NK-92 (cell line): ENCODE data around the gene TWNK.
"Not testable (repeated sequence)": the region's sequence is repeated elsewhere in the genome, so short reads cannot be mapped to it uniquely, and the experiment has no call there.

Experiments
- DNase-seq: peaks from one replicate; lab custom pipeline; 2025; ENCODE audit not compliant: unreplicated experiment; lab: John Stamatoyannopoulos, UW

TWNK gene

GRCh38 chr10:100972904-100973535 is 14.3 kb upstream of the TWNK start:
- DNase-seq: no peak

DNA sequence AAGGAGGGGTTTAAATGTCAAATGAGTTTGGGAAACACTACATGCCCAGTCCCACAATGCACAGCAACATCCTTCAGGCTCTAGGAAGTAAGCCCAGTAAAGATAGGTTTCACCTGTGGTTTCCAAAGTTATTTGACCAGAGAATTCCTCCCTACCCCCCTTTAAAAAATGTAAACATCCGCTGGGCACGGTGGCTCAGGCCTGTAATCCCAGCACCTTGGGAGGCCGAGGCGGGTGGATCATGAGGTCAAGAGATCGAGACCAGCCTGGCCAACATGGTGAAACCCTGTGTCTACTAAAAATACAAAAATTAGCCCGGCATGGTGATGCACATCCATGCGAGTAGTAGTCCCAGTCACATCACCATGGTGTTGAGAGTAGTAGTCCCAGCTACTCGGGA is 11.9 kb upstream of the TWNK start:
- not testable (repeated sequence) for DNase-seq

- no peak for DNase-seq
Observed at GRCh38 chr10:100976906-100977305, 10.4 kb upstream of the TWNK start.

DNA sequence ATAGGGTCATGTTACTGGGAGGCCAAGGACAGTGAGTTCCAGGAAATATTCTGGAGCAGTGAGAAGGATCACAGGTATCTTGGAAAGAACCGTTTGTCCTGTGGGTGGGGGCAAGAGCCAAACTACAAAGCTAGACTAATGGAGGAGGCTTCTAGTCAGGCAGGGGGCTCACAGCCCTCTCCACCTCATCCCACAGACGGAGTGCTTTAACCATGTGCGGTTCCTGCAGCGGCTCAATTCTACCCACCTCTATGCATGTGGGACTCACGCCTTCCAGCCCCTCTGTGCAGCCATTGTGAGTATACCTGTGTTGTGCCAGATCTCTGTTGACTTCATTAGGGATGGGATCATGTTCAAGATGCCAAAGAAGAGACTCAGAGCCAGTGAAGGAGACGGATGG is 9.9 kb upstream of the TWNK start:
- DNase-seq: no peak

GRCh38 chr10:100978121-100978900 is 9.0 kb upstream of the TWNK start:
- DNase-seq: no peak

DNA sequence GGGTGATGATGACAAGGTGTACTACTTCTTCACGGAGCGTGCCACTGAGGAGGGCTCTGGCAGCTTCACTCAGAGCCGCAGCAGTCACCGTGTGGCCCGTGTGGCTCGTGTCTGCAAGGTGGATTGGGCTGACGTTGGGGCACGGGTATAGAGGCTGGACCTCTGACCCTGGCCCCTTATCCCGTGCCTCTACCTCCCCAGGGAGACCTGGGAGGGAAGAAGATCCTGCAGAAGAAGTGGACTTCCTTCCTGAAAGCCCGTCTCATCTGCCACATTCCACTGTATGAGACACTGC is 8.5 kb upstream of the TWNK start:
- DNase-seq: no peak

DNA sequence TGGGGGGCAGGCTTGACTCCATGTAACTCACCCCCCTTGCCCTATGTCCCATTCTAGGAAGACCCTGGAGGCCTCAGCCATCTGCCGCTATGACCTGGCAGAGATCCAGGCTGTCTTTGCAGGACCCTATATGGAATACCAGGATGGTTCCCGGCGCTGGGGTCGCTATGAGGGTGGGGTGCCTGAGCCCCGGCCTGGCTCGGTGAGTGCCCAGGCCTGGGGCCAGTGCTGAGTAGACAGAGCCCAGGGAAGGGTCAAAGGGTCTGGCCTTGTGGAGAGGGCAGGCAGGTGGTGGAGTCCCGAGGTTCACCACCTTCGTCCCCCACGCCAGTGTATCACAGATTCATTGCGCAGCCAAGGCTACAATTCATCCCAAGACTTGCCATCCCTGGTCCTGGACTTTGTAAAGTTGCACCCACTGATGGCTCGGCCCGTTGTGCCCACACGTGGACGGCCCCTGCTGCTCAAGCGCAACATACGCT is 7.5 kb upstream of the TWNK start:
- DNase-seq: no peak

DNA sequence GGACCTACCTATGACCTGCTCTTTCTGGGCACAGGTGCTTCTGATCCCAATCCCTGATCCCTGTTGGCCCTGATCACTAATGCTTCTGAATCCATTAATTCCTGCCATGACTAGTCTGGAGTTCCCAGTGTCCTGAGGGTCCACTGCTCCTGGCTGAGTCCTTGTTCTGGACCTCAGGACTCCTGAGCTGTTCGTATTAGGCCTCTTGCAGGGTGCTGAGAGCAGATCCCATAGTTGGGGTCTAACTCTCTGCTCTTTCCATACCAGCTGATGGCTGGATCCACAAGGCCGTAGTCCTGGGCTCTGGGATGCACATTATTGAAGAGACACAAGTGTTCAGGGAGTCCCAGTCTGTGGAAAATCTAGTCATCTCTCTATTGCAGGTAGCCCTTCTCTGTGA is 7.0 kb upstream of the TWNK start:
- DNase-seq: no peak

DNA sequence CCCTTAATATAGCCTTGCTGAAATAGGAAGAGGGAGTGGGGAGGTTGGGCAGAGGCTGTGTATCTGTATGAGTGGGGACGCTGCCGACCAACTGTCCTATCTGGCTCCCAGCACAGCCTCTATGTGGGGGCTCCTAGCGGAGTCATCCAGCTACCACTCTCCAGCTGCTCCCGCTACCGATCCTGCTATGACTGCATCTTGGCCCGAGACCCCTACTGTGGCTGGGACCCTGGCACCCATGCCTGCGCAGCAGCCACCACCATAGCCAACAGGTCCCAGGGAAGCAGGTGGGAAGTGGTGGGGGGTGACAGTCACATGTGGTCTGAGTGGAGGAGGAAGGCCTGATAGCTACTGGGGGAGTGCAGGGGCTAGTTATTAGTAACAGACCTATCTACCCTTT is 6.6 kb upstream of the TWNK start:
- no peak for DNase-seq

GRCh38 chr10:100981178-100981772 is 6.1 kb upstream of the TWNK start:
- DNase-seq: no peak

- DNase-seq: no peak
Observed at GRCh38 chr10:100982916-100983830, 4.2 kb upstream of the TWNK start.

GRCh38 chr10:100983868-100984671 is 3.3 kb upstream of the TWNK start:
- no peak for DNase-seq

- no peak for DNase-seq
Observed at GRCh38 chr10:100984672-100985177, 2.6 kb upstream of the TWNK start.

DNA sequence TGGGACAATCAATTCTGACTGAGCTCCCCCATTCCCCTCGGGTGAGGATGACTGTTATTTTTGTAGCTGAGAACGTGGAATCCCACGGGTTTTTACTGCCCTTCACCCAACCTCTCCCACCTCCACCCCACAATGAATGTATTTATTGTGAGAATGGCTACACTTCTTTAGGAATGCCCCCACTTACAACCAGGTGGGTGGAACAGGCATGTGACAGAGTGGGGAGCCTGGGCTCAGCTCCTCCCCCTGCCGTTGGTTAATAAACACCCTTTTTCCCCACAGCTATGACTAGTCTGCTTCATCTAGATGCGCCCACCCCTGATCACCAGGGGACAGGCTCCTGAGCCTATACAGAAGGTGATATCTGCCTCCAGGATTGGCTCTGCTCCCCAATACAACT is 2.0 kb upstream of the TWNK start:
- DNase-seq: no peak

GRCh38 chr10:100986623-100986951 is 756 bp upstream of the TWNK start:
- DNase-seq: no peak

GRCh38 chr10:100987685-100988049 is 324 bp downstream of the TWNK start:
- no peak for DNase-seq

DNA sequence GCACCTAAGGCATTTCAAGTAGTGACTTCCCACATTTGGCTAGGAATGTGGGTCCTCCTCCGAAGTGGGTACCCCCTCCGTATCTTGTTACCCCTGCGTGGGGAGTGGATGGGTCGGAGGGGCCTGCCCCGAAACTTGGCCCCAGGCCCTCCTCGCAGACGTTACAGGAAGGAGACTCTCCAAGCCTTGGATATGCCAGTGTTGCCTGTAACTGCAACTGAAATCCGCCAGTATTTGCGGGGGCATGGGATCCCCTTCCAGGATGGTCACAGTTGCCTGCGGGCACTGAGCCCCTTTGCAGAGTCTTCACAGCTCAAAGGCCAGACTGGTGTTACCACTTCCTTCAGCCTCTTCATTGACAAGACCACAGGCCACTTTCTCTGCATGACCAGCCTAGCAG is 823 bp downstream of the TWNK start:
- no peak for DNase-seq

- no peak for DNase-seq
Observed at GRCh38 chr10:100989088-100989487, 1.7 kb downstream of the TWNK start.

- no peak for DNase-seq
Observed at GRCh38 chr10:100993986-100994708, 6.8 kb downstream of the TWNK start.

DNA sequence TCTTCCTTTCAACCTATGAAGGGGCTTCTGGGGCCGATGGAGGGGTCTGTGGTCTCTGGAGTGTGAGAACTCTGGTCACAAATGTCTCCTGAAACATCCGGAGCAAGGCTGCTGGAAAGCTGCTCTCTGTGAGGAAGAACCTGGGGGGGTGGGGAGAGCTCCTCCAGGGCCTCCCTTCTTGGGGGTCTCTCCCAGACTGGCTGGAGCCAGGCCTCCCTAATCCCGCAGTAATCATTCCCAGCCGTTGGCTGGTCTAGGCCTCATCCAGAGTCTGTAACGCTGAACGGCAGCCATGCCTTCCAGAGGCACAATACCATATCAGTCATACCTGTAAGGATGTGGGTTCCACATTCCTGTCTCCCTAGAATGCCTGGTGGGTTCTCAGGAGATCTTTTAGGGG is 7.8 kb downstream of the TWNK start:
- DNase-seq: no peak
